ENCODE data around the gene DCLK3. TPM values are rescaled to one million over a fixed set of nuclear protein-coding genes. Genes with fewer than 3 reads are reported as not detected.

The DCLK3 gene
- total RNA-seq, 1 experiment from 2014 or later = 1.4 TPM

GRCh38 chr3:36738702-36739101, 25.7 kb downstream of the DCLK3 start:
- Histone ChIP-seq H4K91ac (ENCODE audit: insufficient read length, low read depth, low read length) (no peak overlapping the region), H3K4me1 (ENCODE audit: insufficient read depth, low read length) (no peaks in the 10 kb centered on the region), H4K8ac (replicated peaks; ENCODE audit: insufficient read length, low read depth, low read length) (no peak overlapping the region), H3K23ac (ENCODE audit: insufficient read length, low read depth, low read length) (no peak overlapping the region), H3K4ac (ENCODE audit: low read depth, low read length) (no peak overlapping the region), H3K9ac (ENCODE audit: extremely low read depth, insufficient read length, low read length) (no peak overlapping the region), H3K27ac (ENCODE audit: insufficient read length, low read depth, low read length) (no peak overlapping the region), H3T11ph (ENCODE audit: low read length) (no peak overlapping the region), H2AFZ (ENCODE audit: low read length) (no peak overlapping the region), H3K27me3 (ENCODE audit: insufficient read depth, low read length) (no peaks in the 10 kb centered on the region), H3K79me1 (ENCODE audit: insufficient read depth, low read depth, low read length, poor library complexity, severe bottlenecking) (no peaks in the 10 kb centered on the region), H2BK5ac (ENCODE audit: insufficient read length, low read length) (no peak overlapping the region), H3K18ac (ENCODE audit: insufficient read length, low read depth, low read length) (no peak overlapping the region), H3K56ac (ENCODE audit: insufficient read length, low read depth, low read length) (no peak overlapping the region), H3K9me3 (ENCODE audit: control insufficient read depth, low read depth, low read length) (no peaks in the 10 kb centered on the region), H2BK20ac (ENCODE audit: low read depth, low read length, poor library complexity, severe bottlenecking) (no peak overlapping the region), H3K14ac (ENCODE audit: insufficient read depth, low read length) (no peak overlapping the region), H2BK120ac (ENCODE audit: low read depth, low read length, poor library complexity, severe bottlenecking) (no peak overlapping the region), H2AK5ac (ENCODE audit: insufficient read length, low read length) (no peak overlapping the region), H4K20me1 (ENCODE audit: control insufficient read depth, insufficient read depth, insufficient read length) (no peaks in the 10 kb centered on the region), H4K5ac (ENCODE audit: insufficient read length, low read depth, low read length) (no peak overlapping the region), H3K79me2 (ENCODE audit: insufficient read depth, low read length) (no peaks in the 10 kb centered on the region), H2BK15ac (ENCODE audit: low read depth, low read length) (no peak overlapping the region), H3K4me2 (ENCODE audit: insufficient read depth, insufficient read length, low read length) (no peak overlapping the region), H3K23me2 (ENCODE audit: insufficient read length, low read depth, low read length, poor library complexity, severe bottlenecking) (no peaks in the 10 kb centered on the region), H2BK12ac (ENCODE audit: insufficient read length, low read depth, low read length) (no peak overlapping the region)
- no peaks in the 10 kb centered on the region for H3K4me1 Mint-ChIP-seq
- 0 out of 7 replicates have a peak, but pooled peaks cover 0 to 3% (median 0%) of the 10 kb centered on the region in 3 experiments for H3K36me3 Mint-ChIP-seq (ENCODE audit: insufficient read depth in 1 of 3, low read depth in 3 of 3)
- no peak overlapping the region; a peak in 1 of 7 replicates for H3K27ac Mint-ChIP-seq
- no peak overlapping the region for H3K4me3 Mint-ChIP-seq
- no CpG with 5 or more reads among the region's 16 CpGs for WGBS (ENCODE audit: extremely low coverage, insufficient read length, low lambda C conversion rate)
- peaks cover 4% of the 10 kb centered on the region for H3K27me3 Mint-ChIP-seq (ENCODE audit: low read depth)
- H3K9me3 Mint-ChIP-seq = no peaks in the 10 kb centered on the region
- no peak for DNase-seq
- TF ChIP-seq CTCF (conservative IDR thresholded peaks at IDR 0.05) = no peak

All from H9 (cell line).